ENCODE measurements around the gene ADRB1.
A peak's percentile ranks its signal among the peaks of the same experiment; 100 is the strongest.

ADRB1 gene

GRCh38 chr10:114095559-114096337 lies 52.1 kb downstream of the ADRB1 start:
- DNase-seq = peak; percentile 24

All from fibroblast of skin of right biceps (primary cell).